HepG2 (cell line): Measurements from ENCODE around the gene NSD1. TPM values are rescaled to one million over a fixed set of nuclear protein-coding genes. Genes with fewer than 3 reads are reported as not detected.

Experiments
- ATAC-seq: fragments of 200-7000 bp; cut with Tn5 transposase; 3 replicates; pipeline ENCODE4 v1.9.1; 2020; ENCODE audit warnings: mild to moderate bottlenecking, moderate library complexity
- BruUV-seq: library from RNA; stranded (reverse); fragments of 400-500 nt; replicated peaks from 2 replicates; lab custom pipeline; 2021; lab: Mats Ljungman, UMichigan
- CTCF ChIA-PET: fragments of 300-600 bp; formaldehyde crosslinking; extraction: SDS; loops from one replicate; lab custom pipeline; 2021; ENCODE audit warnings: low total read pairs, inconsistent platforms, low intra/inter-chr PET ratio; lab: Yijun Ruan, JAX
- POLR2A ChIA-PET: fragments of 350-600 bp; sonication (Branson Sonifier 250); formaldehyde crosslinking; loops from one replicate; lab custom pipeline; 2020; ENCODE audit warnings: antibody characterized with exemption, inconsistent platforms; lab: Yijun Ruan, JAX
- DNase-seq: peaks from one replicate; pipeline ENCODE4 v3.0.0-alpha.2; 2015; ENCODE audit warnings: low spot score
- FAIRE-seq: peaks from 3 replicates; lab custom pipeline; 2011; peaks lifted over from hg19 to GRCh38; lab: Jason Lieb, UNC
- H2AFZ ChIP-seq: one replicate; pipeline ENCODE4 v1.6.1; 2011; ENCODE audit warnings: low read length, inconsistent platforms
- H3K27ac ChIP-seq: fragments of 300-600 bp; 3 replicates; pipeline ENCODE4 v1.8.0; 2011; ENCODE audit warnings: mixed run types, mild to moderate bottlenecking, mixed read lengths, low read length, inconsistent platforms; ENCODE audit not compliant: insufficient read depth; ENCODE audit errors: extremely low read length
- H3K27me3 ChIP-seq, 2 experiments: fragments of 200-600 bp in 1 of 2; 2 replicates in 1 of 2; 3 replicates in 1 of 2; pipeline versions ENCODE4 v1.6.0 to v1.8.0; 2011; ENCODE audit warnings: low read length in 2 of 2, mild to moderate bottlenecking in 2 of 2, moderate library complexity in 2 of 2, inconsistent platforms in 1 of 2; ENCODE audit not compliant: insufficient read depth in 2 of 2, control insufficient read depth in 1 of 2
- H3K36me3 ChIP-seq, 2 experiments: fragments of 200-600 bp in 1 of 2; replicated peaks in 1 of 2; 2 replicates in 1 of 2; 3 replicates in 1 of 2; pipeline versions ENCODE4 v1.5.1 to v1.8.0; 2011; ENCODE audit warnings: low read length in 2 of 2, inconsistent platforms in 1 of 2; ENCODE audit not compliant: insufficient read depth in 2 of 2, control insufficient read depth in 1 of 2
- H3K4me1 ChIP-seq: 2 replicates; pipeline ENCODE4 v1.5.1; 2012; ENCODE audit warnings: low read length, inconsistent platforms; ENCODE audit not compliant: insufficient read depth
- H3K4me2 ChIP-seq: 2 replicates; pipeline ENCODE4 v1.6.0; 2011; ENCODE audit warnings: low read depth, low read length, inconsistent platforms
- H3K4me3 ChIP-seq, 3 experiments: fragments of 200-600 bp in 1 of 3; sonication (generic), shearing (Covaris generic) in 1 of 3; replicated peaks in 1 of 3; 2 replicates each; pipeline ENCODE4 v1.5.1; 2011 to 2016; ENCODE audit warnings: low read length in 3 of 3, inconsistent platforms in 2 of 3, low read depth in 2 of 3, mild to moderate bottlenecking in 2 of 3, control low read depth in 1 of 3, mixed read lengths in 1 of 3; ENCODE audit not compliant: insufficient read depth in 1 of 3
- H3K79me2 ChIP-seq: one replicate; pipeline ENCODE4 v1.6.1; 2011; ENCODE audit warnings: low read length, inconsistent platforms; ENCODE audit not compliant: insufficient read depth
- H3K9ac ChIP-seq: 2 replicates; pipeline ENCODE4 v1.6.0; 2011; ENCODE audit warnings: mild to moderate bottlenecking, low read depth, low read length, inconsistent platforms; ENCODE audit not compliant: insufficient read depth
- H3K9me3 ChIP-seq: 2 replicates; pipeline ENCODE4 v1.5.1; 2012; ENCODE audit warnings: mild to moderate bottlenecking, low read length
- H4K20me1 ChIP-seq: 2 replicates; pipeline ENCODE4 v1.6.0; 2011; ENCODE audit warnings: inconsistent platforms, mild to moderate bottlenecking, low read length, moderate library complexity; ENCODE audit not compliant: insufficient read depth
- CREBL2 ChIP-seq: sonication (generic); formaldehyde crosslinking; IDR thresholded peaks from 2 replicates; pipeline ENCODE4 v1.8.1; 2023; ENCODE audit warnings: missing genetic modification reagents, mild to moderate bottlenecking, borderline replicate concordance
- DNMT3B ChIP-seq: conservative IDR thresholded peaks from 2 replicates; pipeline ENCODE4 v1.6.1; 2016; ENCODE audit warnings: missing biosample characterization, control low read depth
- FOXK1 ChIP-seq: sonication (generic); formaldehyde crosslinking; IDR thresholded peaks from 2 replicates; pipeline ENCODE4 v1.4.0; 2020; ENCODE audit warnings: low read depth, missing genetic modification reagents, borderline replicate concordance
- IKZF4 ChIP-seq: sonication (generic); formaldehyde crosslinking; IDR thresholded peaks from 2 replicates; pipeline ENCODE4 v1.5.1; 2020; ENCODE audit warnings: borderline replicate concordance, mild to moderate bottlenecking, low read depth, missing genetic modification reagents; ENCODE audit errors: not compliant biosample characterization
- MZF1 ChIP-seq: sonication (generic); formaldehyde crosslinking; IDR thresholded peaks from 2 replicates; pipeline ENCODE4 v1.8.1; 2023; ENCODE audit warnings: mild to moderate bottlenecking, missing genetic modification reagents, borderline replicate concordance
- NFE2 ChIP-seq: sonication (generic); formaldehyde crosslinking; IDR thresholded peaks from 2 replicates; pipeline ENCODE4 v1.4.0; 2020; ENCODE audit warnings: missing genetic modification reagents
- NFKBIZ ChIP-seq: IDR thresholded peaks from 2 replicates; pipeline ENCODE4 v1.6.1; 2018; ENCODE audit warnings: missing genetic modification reagents, missing compliant biosample characterization
- NFYC ChIP-seq: IDR thresholded peaks from 2 replicates; pipeline ENCODE4 v1.6.1; 2016; ENCODE audit warnings: missing genetic modification reagents, missing compliant biosample characterization
- POLR2A ChIP-seq, 2 experiments: IDR thresholded peaks; 2 replicates each; pipeline ENCODE4 v1.6.1; 2011; ENCODE audit warnings: low read depth in 2 of 2, low read length in 2 of 2, mild to moderate bottlenecking in 1 of 2, moderate library complexity in 1 of 2; ENCODE audit not compliant: insufficient read depth in 1 of 2
- SALL2 ChIP-seq: sonication (generic); formaldehyde crosslinking; IDR thresholded peaks from 2 replicates; pipeline ENCODE4 v1.8.1; 2023; ENCODE audit warnings: mild to moderate bottlenecking, missing genetic modification reagents, inconsistent platforms
- STAG1 ChIP-seq: sonication (generic); formaldehyde crosslinking; IDR thresholded peaks from 2 replicates; pipeline ENCODE4 v1.4.0; 2020; ENCODE audit warnings: missing genetic modification reagents
- STAT6 ChIP-seq: sonication (generic); formaldehyde crosslinking; IDR thresholded peaks from 2 replicates; pipeline ENCODE4 v1.4.0; 2020; ENCODE audit warnings: missing genetic modification reagents, mild to moderate bottlenecking, borderline replicate concordance
- ZBTB7A ChIP-seq: sonication (generic); formaldehyde crosslinking; IDR thresholded peaks from 2 replicates; pipeline ENCODE4 v1.8.0; 2022; ENCODE audit warnings: mild to moderate bottlenecking, missing genetic modification reagents
- ZNF274 ChIP-seq: sonication (generic); formaldehyde crosslinking; IDR thresholded peaks from 2 replicates; pipeline ENCODE4 v1.5.1; 2020; ENCODE audit warnings: mild to moderate bottlenecking, missing genetic modification reagents
- ZNF367 ChIP-seq: sonication (generic); formaldehyde crosslinking; IDR thresholded peaks from 2 replicates; pipeline ENCODE4 v1.4.0; 2020; ENCODE audit warnings: missing genetic modification reagents, borderline replicate concordance
- ZNF431 ChIP-seq: sonication (generic); formaldehyde crosslinking; IDR thresholded peaks from 2 replicates; pipeline ENCODE4 v1.9.0; 2022; ENCODE audit warnings: missing genetic modification reagents, low read depth, mild to moderate bottlenecking, borderline replicate concordance
- ZNF576 ChIP-seq: sonication (generic); formaldehyde crosslinking; IDR thresholded peaks from 2 replicates; pipeline ENCODE4 v1.4.0; 2020; ENCODE audit warnings: mild to moderate bottlenecking, missing genetic modification reagents
- ZNF790 ChIP-seq: sonication (generic); formaldehyde crosslinking; IDR thresholded peaks from 2 replicates; pipeline ENCODE4 v1.8.0; 2022; ENCODE audit warnings: missing genetic modification reagents, mild to moderate bottlenecking, borderline replicate concordance
- ZSCAN12 ChIP-seq: sonication (generic); formaldehyde crosslinking; IDR thresholded peaks from 2 replicates; pipeline ENCODE4 v1.9.0; 2021; ENCODE audit warnings: mild to moderate bottlenecking, missing genetic modification reagents
- WGBS: methylation state at CpG from one replicate; pipeline ENCODE4 v1.1.6; 2017; ENCODE audit warnings: low lambda C conversion rate; 5-methylcytosine and 5-hydroxymethylcytosine counted together
- in situ Hi-C: cut with HindIII; loops from 2 replicates; pipeline ENCODE4 v1.10.0; 2017; ENCODE audit warnings: low pct_unique_long_range_greater_than_20kb; ENCODE audit not compliant: extremely low pct_ligation_motif_present
- intact Hi-C: fragments of 100-400 bp; cut with micrococcal nuclease; formaldehyde crosslinking; loops from one replicate; pipeline ENCODE4 v1.10.0; 2022; ENCODE audit not compliant: unreplicated experiment
- polyA plus RNA-seq, 8 experiments: library from polyadenylated mRNA; depleted of rRNA in 3 of 8; stranded (reverse) in 7 of 8; unstranded in 1 of 8; fragments of >200 nt; fragmentation: Illumina TruSeq in 4 of 8; extraction: Trizol in 4 of 8; gene quantifications; 2 replicates each; pipeline versions ENCODE4 v1.2.1 to v1.2.3, GENCODE V29; 2011 to 2016; ENCODE audit warnings: low read depth in 4 of 8, missing spikeins in 1 of 8, mixed read lengths in 1 of 8; ENCODE audit not compliant: insufficient read depth in 1 of 8
- total RNA-seq, 5 experiments: library from RNA; depleted of rRNA; stranded (reverse); fragments of >200 nt; fragmentation: Illumina TruSeq; extraction: Trizol; gene quantifications; 2 replicates each; pipeline ENCODE4 v1.2.3, GENCODE V29; 2016; ENCODE audit warnings: low read depth in 1 of 5

The NSD1 gene
- total and polyA plus RNA-seq, 2 of the 13 experiments (the other 11 are each of a cell fraction or from before 2014, with no cell fraction given), result 0.01 to 0.09 TPM

- FAIRE-seq (no peak), DNase-seq (no peak), ATAC-seq (no peak)
- TF ChIP-seq ZBTB7A (CRISPR knock-in tag), result no peak
- TF ChIP-seq CREBL2 (CRISPR knock-in tag), result no peak
- TF ChIP-seq MZF1 (CRISPR knock-in tag), result no peak
- TF ChIP-seq ZNF790 (CRISPR knock-in tag), result no peak
- TF ChIP-seq ZNF274 (CRISPR knock-in tag), result no peak
- no peak for TF ChIP-seq IKZF4 (CRISPR knock-in tag)
- no peak for TF ChIP-seq ZNF431 (CRISPR knock-in tag)
- no peak for TF ChIP-seq NFYC (CRISPR knock-in tag)
- TF ChIP-seq POLR2A (IDR thresholded peaks at IDR 0.05; ENCODE audit: insufficient read depth in 1 of 2, low read depth in 2 of 2, low read length in 2 of 2), result no peak
- TF ChIP-seq NFKBIZ (CRISPR knock-in tag), result no peak
- TF ChIP-seq ZSCAN12 (CRISPR knock-in tag), result no peak
- TF ChIP-seq STAT6 (CRISPR knock-in tag), result no peak
- no peak for TF ChIP-seq FOXK1 (CRISPR knock-in tag)
- no peak for TF ChIP-seq ZNF576 (CRISPR knock-in tag)
- no peak for TF ChIP-seq NFE2 (CRISPR knock-in tag)
- no peak for TF ChIP-seq STAG1 (CRISPR knock-in tag)
- TF ChIP-seq DNMT3B, result no peak
- TF ChIP-seq SALL2 (CRISPR knock-in tag), result no peak
- TF ChIP-seq ZNF367, result no peak
- ChIA-PET CTCF (no interaction called here), POLR2A (no interaction called here)
- in situ Hi-C loops, result no loop called here
- Histone ChIP-seq H3K4me3 (no peak overlapping the region), H4K20me1 (no peaks in the 10 kb centered on the region), H3K27ac (no peak overlapping the region), H3K9ac (no peak overlapping the region), H3K4me2 (no peak overlapping the region), H3K9me3 (no peaks in the 10 kb centered on the region), H3K4me1 (no peaks in the 10 kb centered on the region), H2AFZ (no peak overlapping the region), H3K79me2 (no peaks in the 10 kb centered on the region), H3K36me3 (no peaks in the 10 kb centered on the region), H3K27me3 (no peaks in the 10 kb centered on the region)
- BruUV-seq, result no TSS peak
- WGBS, result 29% methylated on average over 3 of the region's 3 CpGs
- intact Hi-C loops, result no loop called here
Measured at GRCh38 chr5:177183766-177184360, 50.3 kb downstream of the NSD1 start.
